ENCODE results near the gene BAHCC1.
A peak's percentile ranks its signal among the peaks of the same experiment; 100 is the strongest.

BAHCC1 gene

DNA sequence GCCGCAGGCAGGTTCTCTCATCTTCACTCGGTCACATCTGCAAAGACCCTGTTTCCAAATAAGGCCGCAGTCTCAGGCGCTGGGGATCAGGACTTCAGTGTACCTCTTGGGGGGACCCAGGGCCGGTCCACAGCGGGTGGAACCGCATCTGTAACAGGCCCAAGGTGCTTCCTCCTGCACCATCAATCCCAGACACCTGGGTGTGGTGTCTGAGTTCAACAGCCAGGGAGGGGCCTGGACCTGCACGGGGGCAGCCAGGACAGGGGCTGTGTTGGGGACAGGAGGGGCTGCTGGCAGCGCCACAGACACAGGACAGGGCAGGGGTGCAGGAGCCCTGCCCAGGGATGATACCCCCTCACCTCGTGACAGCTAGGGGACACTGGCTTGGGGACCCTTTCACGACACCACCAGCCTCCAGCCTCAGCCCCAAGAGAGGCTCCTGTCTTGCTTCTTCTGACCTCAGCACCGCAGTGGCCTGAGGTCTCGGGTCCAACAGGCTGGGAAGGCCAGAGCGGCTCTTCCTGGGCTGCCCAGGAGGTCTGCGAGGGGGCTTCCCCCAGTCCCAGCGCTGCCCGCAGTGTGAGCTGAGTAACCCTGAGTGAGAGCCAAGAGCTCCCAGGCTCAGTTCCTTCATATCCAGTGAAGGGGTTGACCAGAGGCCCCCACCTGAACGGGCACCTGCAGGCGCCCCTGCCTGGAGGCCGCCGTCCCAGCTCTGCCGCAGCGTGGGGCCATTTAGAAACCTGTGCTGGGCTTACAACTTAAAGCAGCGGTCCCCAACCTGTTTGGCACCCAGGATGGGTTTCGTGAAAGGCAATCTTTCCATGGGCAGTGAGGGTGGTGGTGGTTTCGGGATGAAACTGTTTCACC is 30.7 kb upstream of the BAHCC1 start:
- ChIA-PET CTCF (interaction anchor here (0.6 to 1.3 kb wide), 5 partner anchors 41 to 371 kb away, joined by 3 to 4 read pairs (median 3); no protein-coding TSS in a partner anchor), POLR2A (interaction anchor here (0.6 to 2.0 kb wide), 4 partner anchors 33 to 344 kb away, joined by 3 to 13 read pairs (median 5); partner anchors contain the start of gene SLC38A10)
- Histone ChIP-seq H3K9me3 (ENCODE audit: control insufficient read depth, insufficient read depth, low read depth, low read length) (no peaks in the 10 kb centered on the region), H3K4me3 (ENCODE audit: low read depth, low read length) (no peak overlapping the region), H3K27ac (ENCODE audit: extremely low read depth, low read depth, low read length) (no peak overlapping the region), H3K36me3 (ENCODE audit: control insufficient read depth in 2 of 2, insufficient read depth in 1 of 2, low read length in 2 of 2) (no peaks in the 10 kb centered on the region), H3K4me1 (ENCODE audit: control insufficient read depth, insufficient read depth, low read length) (peaks cover 4% of the 10 kb centered on the region; the same call in 1 of the 2 replicates)
- no peak for TF ChIP-seq GLI4 (tag by site-specific recombination; IDR thresholded peaks at IDR 0.05)
- no peak for TF ChIP-seq ZBTB21 (tag by site-specific recombination; IDR thresholded peaks at IDR 0.05)
- no peak for TF ChIP-seq ZNF623 (tag by site-specific recombination; IDR thresholded peaks at IDR 0.05)
- TF ChIP-seq ZNF629 (tag by site-specific recombination; IDR thresholded peaks at IDR 0.05), result no peak
- no peak for TF ChIP-seq ZNF473 (tag by site-specific recombination; IDR thresholded peaks at IDR 0.05)

DNA sequence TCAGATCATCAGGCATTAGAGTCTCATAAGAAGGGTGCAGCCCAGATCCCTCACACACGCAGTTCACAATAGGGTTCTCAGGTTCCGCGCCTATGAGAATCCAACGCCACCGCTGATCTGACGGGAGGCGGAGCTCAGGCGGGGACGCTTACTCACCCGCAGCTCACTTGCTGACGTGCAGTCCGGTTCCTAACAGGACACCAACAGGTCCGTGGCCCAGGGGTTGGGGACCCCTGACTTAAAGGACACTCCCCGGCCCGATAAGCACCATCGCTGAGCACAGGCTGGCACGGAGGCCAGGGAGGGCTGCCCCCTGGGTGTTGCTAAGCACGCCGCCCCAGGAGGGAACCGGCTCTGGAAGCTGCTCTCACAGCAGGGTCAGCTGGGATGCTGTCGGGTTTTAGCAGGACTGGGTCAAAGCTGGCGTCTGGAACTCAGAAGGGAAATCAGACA is 30.1 kb upstream of the BAHCC1 start:
- Histone ChIP-seq H3K27ac (ENCODE audit: extremely low read depth, low read depth, low read length) (0 out of 2 replicates have a peak overlapping the region, but pooled peaks have one; percentile 30), H3K4me1 (ENCODE audit: control insufficient read depth, insufficient read depth, low read length) (peaks cover 4% of the 10 kb centered on the region; the same call in 1 of the 2 replicates), H3K4me3 (ENCODE audit: low read depth, low read length) (no peak overlapping the region), H3K9me3 (ENCODE audit: control insufficient read depth, insufficient read depth, low read depth, low read length) (no peaks in the 10 kb centered on the region), H3K36me3 (ENCODE audit: control insufficient read depth in 2 of 2, insufficient read depth in 1 of 2, low read length in 2 of 2) (no peaks in the 10 kb centered on the region)
- POLR2A ChIA-PET, result interaction anchor here (0.7 to 2.0 kb wide), 5 partner anchors 32 to 70 kb away, joined by 3 to 13 read pairs (median 3); partner anchors contain the start of gene SLC38A10
- CTCF ChIA-PET, result interaction anchor here (0.6 to 1.0 kb wide), 2 partner anchors 120 to 371 kb away, joined by 3 read pairs; no protein-coding TSS in a partner anchor
- TF ChIP-seq ZFP41 (tag by site-specific recombination; IDR thresholded peaks at IDR 0.05; ENCODE audit: borderline replicate concordance), result no peak
- TF ChIP-seq, protein P1, sequence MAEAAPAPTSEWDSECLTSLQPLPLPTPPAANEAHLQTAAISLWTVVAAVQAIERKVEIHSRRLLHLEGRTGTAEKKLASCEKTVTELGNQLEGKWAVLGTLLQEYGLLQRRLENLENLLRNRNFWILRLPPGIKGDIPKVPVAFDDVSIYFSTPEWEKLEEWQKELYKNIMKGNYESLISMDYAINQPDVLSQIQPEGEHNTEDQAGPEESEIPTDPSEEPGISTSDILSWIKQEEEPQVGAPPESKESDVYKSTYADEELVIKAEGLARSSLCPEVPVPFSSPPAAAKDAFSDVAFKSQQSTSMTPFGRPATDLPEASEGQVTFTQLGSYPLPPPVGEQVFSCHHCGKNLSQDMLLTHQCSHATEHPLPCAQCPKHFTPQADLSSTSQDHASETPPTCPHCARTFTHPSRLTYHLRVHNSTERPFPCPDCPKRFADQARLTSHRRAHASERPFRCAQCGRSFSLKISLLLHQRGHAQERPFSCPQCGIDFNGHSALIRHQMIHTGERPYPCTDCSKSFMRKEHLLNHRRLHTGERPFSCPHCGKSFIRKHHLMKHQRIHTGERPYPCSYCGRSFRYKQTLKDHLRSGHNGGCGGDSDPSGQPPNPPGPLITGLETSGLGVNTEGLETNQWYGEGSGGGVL (tag by site-specific recombination; IDR thresholded peaks at IDR 0.05), result peak; percentile 38; the same call in 1 of the 2 replicates
- no peak for TF ChIP-seq ZFP37 (tag by site-specific recombination; IDR thresholded peaks at IDR 0.05)
- no peak for TF ChIP-seq ZNF155 (tag by site-specific recombination; IDR thresholded peaks at IDR 0.05)
- no peak for TF ChIP-seq ZNF701 (tag by site-specific recombination; IDR thresholded peaks at IDR 0.05)
- no peak for TF ChIP-seq ZNF521 (tag by site-specific recombination; IDR thresholded peaks at IDR 0.05)
- TF ChIP-seq OVOL3 (tag by site-specific recombination; IDR thresholded peaks at IDR 0.05), result no peak
- peak; percentile 37; the same call in 1 of the 2 replicates for TF ChIP-seq ZBTB48 (tag by site-specific recombination; IDR thresholded peaks at IDR 0.05)
- no peak for TF ChIP-seq ZNF670 (tag by site-specific recombination; IDR thresholded peaks at IDR 0.05; ENCODE audit: low read depth)
- TF ChIP-seq, protein P2, sequence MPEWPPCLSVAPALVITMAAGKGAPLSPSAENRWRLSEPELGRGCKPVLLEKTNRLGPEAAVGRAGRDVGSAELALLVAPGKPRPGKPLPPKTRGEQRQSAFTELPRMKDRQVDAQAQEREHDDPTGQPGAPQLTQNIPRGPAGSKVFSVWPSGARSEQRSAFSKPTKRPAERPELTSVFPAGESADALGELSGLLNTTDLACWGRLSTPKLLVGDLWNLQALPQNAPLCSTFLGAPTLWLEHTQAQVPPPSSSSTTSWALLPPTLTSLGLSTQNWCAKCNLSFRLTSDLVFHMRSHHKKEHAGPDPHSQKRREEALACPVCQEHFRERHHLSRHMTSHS (tag by site-specific recombination; IDR thresholded peaks at IDR 0.05), result no peak
- TF ChIP-seq, protein P3, sequence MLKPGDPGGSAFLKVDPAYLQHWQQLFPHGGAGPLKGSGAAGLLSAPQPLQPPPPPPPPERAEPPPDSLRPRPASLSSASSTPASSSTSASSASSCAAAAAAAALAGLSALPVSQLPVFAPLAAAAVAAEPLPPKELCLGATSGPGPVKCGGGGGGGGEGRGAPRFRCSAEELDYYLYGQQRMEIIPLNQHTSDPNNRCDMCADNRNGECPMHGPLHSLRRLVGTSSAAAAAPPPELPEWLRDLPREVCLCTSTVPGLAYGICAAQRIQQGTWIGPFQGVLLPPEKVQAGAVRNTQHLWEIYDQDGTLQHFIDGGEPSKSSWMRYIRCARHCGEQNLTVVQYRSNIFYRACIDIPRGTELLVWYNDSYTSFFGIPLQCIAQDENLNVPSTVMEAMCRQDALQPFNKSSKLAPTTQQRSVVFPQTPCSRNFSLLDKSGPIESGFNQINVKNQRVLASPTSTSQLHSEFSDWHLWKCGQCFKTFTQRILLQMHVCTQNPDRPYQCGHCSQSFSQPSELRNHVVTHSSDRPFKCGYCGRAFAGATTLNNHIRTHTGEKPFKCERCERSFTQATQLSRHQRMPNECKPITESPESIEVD (tag by site-specific recombination; IDR thresholded peaks at IDR 0.05), result no peak
- TF ChIP-seq ZNF654 (tag by site-specific recombination; IDR thresholded peaks at IDR 0.05; ENCODE audit: low read depth), result no peak
- no peak for TF ChIP-seq ZNF843 (tag by site-specific recombination; IDR thresholded peaks at IDR 0.05)
- TF ChIP-seq ZNF426 (tag by site-specific recombination; IDR thresholded peaks at IDR 0.05), result no peak
- TF ChIP-seq, protein P4, sequence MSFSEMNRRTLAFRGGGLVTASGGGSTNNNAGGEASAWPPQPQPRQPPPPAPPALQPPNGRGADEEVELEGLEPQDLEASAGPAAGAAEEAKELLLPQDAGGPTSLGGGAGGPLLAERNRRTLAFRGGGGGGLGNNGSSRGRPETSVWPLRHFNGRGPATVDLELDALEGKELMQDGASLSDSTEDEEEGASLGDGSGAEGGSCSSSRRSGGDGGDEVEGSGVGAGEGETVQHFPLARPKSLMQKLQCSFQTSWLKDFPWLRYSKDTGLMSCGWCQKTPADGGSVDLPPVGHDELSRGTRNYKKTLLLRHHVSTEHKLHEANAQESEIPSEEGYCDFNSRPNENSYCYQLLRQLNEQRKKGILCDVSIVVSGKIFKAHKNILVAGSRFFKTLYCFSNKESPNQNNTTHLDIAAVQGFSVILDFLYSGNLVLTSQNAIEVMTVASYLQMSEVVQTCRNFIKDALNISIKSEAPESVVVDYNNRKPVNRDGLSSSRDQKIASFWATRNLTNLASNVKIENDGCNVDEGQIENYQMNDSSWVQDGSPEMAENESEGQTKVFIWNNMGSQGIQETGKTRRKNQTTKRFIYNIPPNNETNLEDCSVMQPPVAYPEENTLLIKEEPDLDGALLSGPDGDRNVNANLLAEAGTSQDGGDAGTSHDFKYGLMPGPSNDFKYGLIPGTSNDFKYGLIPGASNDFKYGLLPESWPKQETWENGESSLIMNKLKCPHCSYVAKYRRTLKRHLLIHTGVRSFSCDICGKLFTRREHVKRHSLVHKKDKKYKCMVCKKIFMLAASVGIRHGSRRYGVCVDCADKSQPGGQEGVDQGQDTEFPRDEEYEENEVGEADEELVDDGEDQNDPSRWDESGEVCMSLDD (tag by site-specific recombination; IDR thresholded peaks at IDR 0.05), result 0 out of 2 replicates have a peak, but pooled peaks have one; percentile 16
- TF ChIP-seq, protein P5, sequence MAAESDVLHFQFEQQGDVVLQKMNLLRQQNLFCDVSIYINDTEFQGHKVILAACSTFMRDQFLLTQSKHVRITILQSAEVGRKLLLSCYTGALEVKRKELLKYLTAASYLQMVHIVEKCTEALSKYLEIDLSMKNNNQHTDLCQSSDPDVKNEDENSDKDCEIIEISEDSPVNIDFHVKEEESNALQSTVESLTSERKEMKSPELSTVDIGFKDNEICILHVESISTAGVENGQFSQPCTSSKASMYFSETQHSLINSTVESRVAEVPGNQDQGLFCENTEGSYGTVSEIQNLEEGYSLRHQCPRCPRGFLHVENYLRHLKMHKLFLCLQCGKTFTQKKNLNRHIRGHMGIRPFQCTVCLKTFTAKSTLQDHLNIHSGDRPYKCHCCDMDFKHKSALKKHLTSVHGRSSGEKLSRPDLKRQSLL (tag by site-specific recombination; IDR thresholded peaks at IDR 0.05), result no peak
- TF ChIP-seq, protein P6, sequence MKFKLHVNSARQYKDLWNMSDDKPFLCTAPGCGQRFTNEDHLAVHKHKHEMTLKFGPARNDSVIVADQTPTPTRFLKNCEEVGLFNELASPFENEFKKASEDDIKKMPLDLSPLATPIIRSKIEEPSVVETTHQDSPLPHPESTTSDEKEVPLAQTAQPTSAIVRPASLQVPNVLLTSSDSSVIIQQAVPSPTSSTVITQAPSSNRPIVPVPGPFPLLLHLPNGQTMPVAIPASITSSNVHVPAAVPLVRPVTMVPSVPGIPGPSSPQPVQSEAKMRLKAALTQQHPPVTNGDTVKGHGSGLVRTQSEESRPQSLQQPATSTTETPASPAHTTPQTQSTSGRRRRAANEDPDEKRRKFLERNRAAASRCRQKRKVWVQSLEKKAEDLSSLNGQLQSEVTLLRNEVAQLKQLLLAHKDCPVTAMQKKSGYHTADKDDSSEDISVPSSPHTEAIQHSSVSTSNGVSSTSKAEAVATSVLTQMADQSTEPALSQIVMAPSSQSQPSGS (tag by site-specific recombination; IDR thresholded peaks at IDR 0.05; ENCODE audit: low read depth), result no peak
- TF ChIP-seq ZBTB21 (tag by site-specific recombination; IDR thresholded peaks at IDR 0.05), result no peak
- peak; percentile 16; the same call in 1 of the 2 replicates for TF ChIP-seq ZNF423 (tag by site-specific recombination; IDR thresholded peaks at IDR 0.05)

Data from HEK293 (cell line).